ENCODE data around the gene ATP1B2. TPM values are rescaled to one million over a fixed set of nuclear protein-coding genes. Genes with fewer than 3 reads are reported as not detected.

ATP1B2 gene
- total and polyA plus RNA-seq, 9 of the 15 experiments (the other 6 are each of a cell fraction or from before 2014, with no cell fraction given), result 0.23 to 6.0 (median 0.99) TPM

DNA sequence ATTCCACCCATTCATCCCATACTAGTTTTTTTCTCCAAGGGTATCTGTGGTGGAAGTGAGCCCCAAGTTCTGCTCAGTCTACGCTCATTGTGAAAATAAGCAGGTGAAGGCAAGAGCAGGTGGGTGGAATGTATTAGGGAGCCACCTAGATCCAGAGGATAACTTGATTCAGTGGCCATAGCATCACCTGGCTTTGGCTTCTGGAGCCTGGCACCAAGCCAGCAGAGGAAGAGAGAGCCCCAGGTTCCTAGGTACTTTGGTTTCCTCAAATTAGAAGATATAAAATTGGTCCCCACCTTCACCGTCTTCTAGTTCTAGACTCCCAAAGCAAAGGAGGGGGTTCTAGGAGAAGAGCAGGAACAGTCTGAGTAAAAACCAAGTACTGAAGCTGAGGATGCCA is 40.1 kb upstream of the ATP1B2 start:
- Histone ChIP-seq H3K4me1 (replicated peaks in 1 of 2; ENCODE audit: control insufficient read depth in 2 of 2, insufficient read depth in 2 of 2, low read length in 2 of 2) (peaks cover 16 to 22% of the 10 kb centered on the region in 2 experiments; a peak in 3 of 5 replicates), H4K20me1 (replicated peaks; ENCODE audit: control insufficient read depth, insufficient read depth, low read length) (no peaks in the 10 kb centered on the region; the same call in 1 of the 2 replicates), H3K9me3 (replicated peaks; ENCODE audit: control insufficient read depth, insufficient read depth, low read depth, low read length) (no peaks in the 10 kb centered on the region), H3K4me3 (no peak overlapping the region), H3K9ac (ENCODE audit: insufficient read depth in 1 of 2, low read depth in 2 of 2, low read length in 2 of 2) (no peak overlapping the region), H3K27me3 (ENCODE audit: control insufficient read depth in 2 of 2, insufficient read depth in 2 of 2, low read length in 2 of 2) (no peaks in the 10 kb centered on the region), H3K27ac (ENCODE audit: extremely low read depth, low read depth, low read length) (no peak overlapping the region), H2AFZ (ENCODE audit: low read depth, low read length) (no peak overlapping the region), H3K36me3 (ENCODE audit: control insufficient read depth, insufficient read depth, low read length) (peaks cover 27% of the 10 kb centered on the region; the same call in 2 of the 3 replicates), H3K4me2 (ENCODE audit: insufficient read depth, low read length) (no peak overlapping the region), H3K79me2 (ENCODE audit: control insufficient read depth, insufficient read depth, low read length) (peaks cover 51% of the 10 kb centered on the region), H3K9me1 (ENCODE audit: control insufficient read depth, insufficient read depth, low read length) (peaks cover 6% of the 10 kb centered on the region)
- intact Hi-C loops (cut with micrococcal nuclease) (no loop called here), in situ Hi-C loops (cut with MboI) (no loop called here)
- TF ChIP-seq SLC30A9 (CRISPR knock-in tag; IDR thresholded peaks at IDR 0.05) (no peak), RUNX1 (IDR thresholded peaks at IDR 0.05; ENCODE audit: low read depth) (no peak), THRAP3 (IDR thresholded peaks at IDR 0.05; ENCODE audit: borderline replicate concordance) (no peak), NFIC (IDR thresholded peaks at IDR 0.05) (peak; percentile 83), CHD2 (IDR thresholded peaks at IDR 0.05; ENCODE audit: low read depth, low read length) (no peak), POLR2A (conservative IDR thresholded peaks at IDR 0.05) (no peak)
- TF ChIP-seq, protein P1, sequence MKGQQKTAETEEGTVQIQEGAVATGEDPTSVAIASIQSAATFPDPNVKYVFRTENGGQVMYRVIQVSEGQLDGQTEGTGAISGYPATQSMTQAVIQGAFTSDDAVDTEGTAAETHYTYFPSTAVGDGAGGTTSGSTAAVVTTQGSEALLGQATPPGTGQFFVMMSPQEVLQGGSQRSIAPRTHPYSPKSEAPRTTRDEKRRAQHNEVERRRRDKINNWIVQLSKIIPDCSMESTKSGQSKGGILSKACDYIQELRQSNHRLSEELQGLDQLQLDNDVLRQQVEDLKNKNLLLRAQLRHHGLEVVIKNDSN (CRISPR knock-in tag; IDR thresholded peaks at IDR 0.05), result no peak
- TF ChIP-seq, protein P2, sequence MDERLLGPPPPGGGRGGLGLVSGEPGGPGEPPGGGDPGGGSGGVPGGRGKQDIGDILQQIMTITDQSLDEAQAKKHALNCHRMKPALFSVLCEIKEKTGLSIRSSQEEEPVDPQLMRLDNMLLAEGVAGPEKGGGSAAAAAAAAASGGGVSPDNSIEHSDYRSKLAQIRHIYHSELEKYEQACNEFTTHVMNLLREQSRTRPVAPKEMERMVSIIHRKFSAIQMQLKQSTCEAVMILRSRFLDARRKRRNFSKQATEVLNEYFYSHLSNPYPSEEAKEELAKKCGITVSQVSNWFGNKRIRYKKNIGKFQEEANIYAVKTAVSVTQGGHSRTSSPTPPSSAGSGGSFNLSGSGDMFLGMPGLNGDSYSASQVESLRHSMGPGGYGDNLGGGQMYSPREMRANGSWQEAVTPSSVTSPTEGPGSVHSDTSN (CRISPR knock-in tag; IDR thresholded peaks at IDR 0.05; ENCODE audit: low read depth), result no peak
- TF ChIP-seq, protein P2 (tag; conservative IDR thresholded peaks at IDR 0.05; ENCODE audit: low read depth), result no peak
- CTCF ChIA-PET (ENCODE audit: low intra/inter-chr PET ratio), result no interaction called here
- no peak for DNase-seq (ENCODE audit: extremely low read depth in 1 of 4, low spot score in 3 of 4)
- BruUV-seq (replicated peaks), result no TSS peak
- ATAC-seq, result no peak
- no peak for FAIRE-seq
- POLR2A ChIA-PET, result no interaction called here
- WGBS (ENCODE audit: insufficient coverage, low coverage, missing lambda C conversion rate), result 87% methylated on average over 2 of the region's 2 CpGs
